Activated CD8-positive, alpha-beta memory T cell treated with anti-CD3 and anti-CD28 coated beads, Interleukin-2, amount 50 U/mL, for 24 hours (primary cell): ENCODE data around the gene SPIN2B.

Source experiments
- DNase-seq: peaks from one replicate; pipeline ENCODE4 v3.0.0-alpha.2; 2020; ENCODE audit errors: extremely low read depth

The SPIN2B gene

GRCh38 chrX:57070185-57070984 lies 51.0 kb downstream of the SPIN2B start:
- no peak for DNase-seq
